H9 (cell line): ENCODE results near the gene ZNF488. TPM values are rescaled to one million over a fixed set of nuclear protein-coding genes. Genes with fewer than 3 reads are reported as not detected.

Experiments
- DNase-seq: peaks from one replicate; pipeline ENCODE4 v3.0.0-alpha.2; 2017
- H2AFZ ChIP-seq: one replicate; pipeline ENCODE4 v1.6.1; 2013; ENCODE audit warnings: mild to moderate bottlenecking, low read length, control low read depth, moderate library complexity
- H2AK5ac ChIP-seq: 2 replicates; pipeline ENCODE4 v1.6.1; 2013; ENCODE audit warnings: low read length, control low read depth, mixed read lengths; ENCODE audit not compliant: insufficient read length
- H2BK120ac ChIP-seq: one replicate; pipeline ENCODE4 v1.6.1; 2013; ENCODE audit warnings: low read depth, mild to moderate bottlenecking, low read length, control low read depth, inconsistent platforms; ENCODE audit not compliant: poor library complexity, severe bottlenecking
- H2BK12ac ChIP-seq: 2 replicates; pipeline ENCODE4 v1.6.1; 2013; ENCODE audit warnings: low read length, control low read depth, mixed read lengths, low read depth; ENCODE audit not compliant: insufficient read length
- H2BK15ac ChIP-seq: 2 replicates; pipeline ENCODE4 v1.6.1; 2013; ENCODE audit warnings: low read depth, low read length, control low read depth
- H2BK20ac ChIP-seq: one replicate; pipeline ENCODE4 v1.6.1; 2013; ENCODE audit warnings: low read depth, mild to moderate bottlenecking, low read length, control low read depth, inconsistent platforms; ENCODE audit not compliant: poor library complexity, severe bottlenecking
- H2BK5ac ChIP-seq: 2 replicates; pipeline ENCODE4 v1.6.1; 2013; ENCODE audit warnings: low read length, control low read depth, mixed read lengths; ENCODE audit not compliant: insufficient read length
- H3K14ac ChIP-seq: 2 replicates; pipeline ENCODE4 v1.6.1; 2013; ENCODE audit warnings: low read length, control low read depth; ENCODE audit not compliant: insufficient read depth
- H3K18ac ChIP-seq: 2 replicates; pipeline ENCODE4 v1.6.1; 2013; ENCODE audit warnings: low read depth, mild to moderate bottlenecking, mixed read lengths, low read length, control low read depth; ENCODE audit not compliant: insufficient read length
- H3K23ac ChIP-seq: 2 replicates; pipeline ENCODE4 v1.6.1; 2013; ENCODE audit warnings: low read length, control low read depth, mixed read lengths, low read depth; ENCODE audit not compliant: insufficient read length
- H3K23me2 ChIP-seq: 2 replicates; pipeline ENCODE4 v1.6.1; 2013; ENCODE audit warnings: low read depth, mild to moderate bottlenecking, mixed read lengths, low read length, control low read depth; ENCODE audit not compliant: insufficient read length, poor library complexity, severe bottlenecking
- H3K27ac ChIP-seq: 2 replicates; pipeline ENCODE4 v1.5.1; 2013; ENCODE audit warnings: low read length, control low read depth, mixed read lengths, low read depth; ENCODE audit not compliant: insufficient read length
- H3K27me3 ChIP-seq: 2 replicates; pipeline ENCODE4 v1.6.1; 2013; ENCODE audit warnings: low read length, control low read depth, inconsistent platforms; ENCODE audit not compliant: insufficient read depth
- H3K4ac ChIP-seq: 2 replicates; pipeline ENCODE4 v1.6.1; 2013; ENCODE audit warnings: low read depth, mild to moderate bottlenecking, control low read depth, inconsistent platforms, low read length, moderate library complexity
- H3K4me1 ChIP-seq: 2 replicates; pipeline ENCODE4 v1.6.1; 2013; ENCODE audit warnings: low read length, control low read depth, inconsistent platforms; ENCODE audit not compliant: insufficient read depth
- H3K4me2 ChIP-seq: 2 replicates; pipeline ENCODE4 v1.6.1; 2013; ENCODE audit warnings: low read length, control low read depth, mixed read lengths; ENCODE audit not compliant: insufficient read length, insufficient read depth
- H3K56ac ChIP-seq: 2 replicates; pipeline ENCODE4 v1.6.1; 2013; ENCODE audit warnings: low read depth, mild to moderate bottlenecking, mixed read lengths, low read length, control low read depth; ENCODE audit not compliant: insufficient read length
- H3K79me1 ChIP-seq: 2 replicates; pipeline ENCODE4 v1.6.1; 2013; ENCODE audit warnings: low read depth, mild to moderate bottlenecking, moderate library complexity, low read length, control low read depth, inconsistent platforms; ENCODE audit not compliant: insufficient read depth, poor library complexity, severe bottlenecking
- H3K79me2 ChIP-seq: 2 replicates; pipeline ENCODE4 v1.6.1; 2013; ENCODE audit warnings: low read length, control low read depth, inconsistent platforms; ENCODE audit not compliant: insufficient read depth
- H3K9ac ChIP-seq: 2 replicates; pipeline ENCODE4 v1.6.1; 2013; ENCODE audit warnings: low read length, control low read depth, mixed read lengths; ENCODE audit not compliant: insufficient read length; ENCODE audit errors: extremely low read depth
- H3K9me3 ChIP-seq: one replicate; pipeline ENCODE4 v1.6.1; 2013; ENCODE audit warnings: low read depth, low read length, inconsistent platforms; ENCODE audit not compliant: control insufficient read depth
- H3T11ph ChIP-seq: one replicate; pipeline ENCODE4 v1.6.1; 2013; ENCODE audit warnings: mild to moderate bottlenecking, low read length, control low read depth, inconsistent platforms
- H4K20me1 ChIP-seq: one replicate; pipeline ENCODE4 v1.6.1; 2013; ENCODE audit not compliant: control insufficient read depth, insufficient read length, insufficient read depth
- H4K5ac ChIP-seq: 2 replicates; pipeline ENCODE4 v1.6.1; 2013; ENCODE audit warnings: low read depth, mild to moderate bottlenecking, mixed read lengths, low read length, control low read depth; ENCODE audit not compliant: insufficient read length
- H4K8ac ChIP-seq: replicated peaks from 2 replicates; pipeline ENCODE4 v1.6.1; 2013; ENCODE audit warnings: low read length, control low read depth, mixed read lengths, low read depth; ENCODE audit not compliant: insufficient read length
- H4K91ac ChIP-seq: 2 replicates; pipeline ENCODE4 v1.6.1; 2013; ENCODE audit warnings: low read depth, mild to moderate bottlenecking, moderate library complexity, mixed read lengths, low read length, control low read depth; ENCODE audit not compliant: insufficient read length
- H3K27ac Mint-ChIP-seq, 3 experiments: 2 replicates in 2 of 3; 3 replicates in 1 of 3; pipeline ENCODE4 v1.8.0; 2020 to 2021; ENCODE audit warnings: mixed read lengths in 3 of 3, mild to moderate bottlenecking in 1 of 3, moderate library complexity in 1 of 3
- H3K27me3 Mint-ChIP-seq: 2 replicates; pipeline ENCODE4 v1.8.0; 2021; ENCODE audit warnings: low read depth, mild to moderate bottlenecking, moderate library complexity, mixed read lengths
- H3K36me3 Mint-ChIP-seq, 3 experiments: 2 replicates in 2 of 3; 3 replicates in 1 of 3; pipeline ENCODE4 v1.8.0; 2020 to 2021; ENCODE audit warnings: low read depth in 3 of 3, mixed read lengths in 3 of 3; ENCODE audit not compliant: insufficient read depth in 1 of 3
- H3K4me1 Mint-ChIP-seq, 2 experiments: 2 replicates each; pipeline ENCODE4 v1.8.0; 2020; ENCODE audit warnings: mixed read lengths in 2 of 2
- H3K4me3 Mint-ChIP-seq, 2 experiments: 2 replicates in 1 of 2; 3 replicates in 1 of 2; pipeline ENCODE4 v1.8.0; 2020 to 2021; ENCODE audit warnings: mild to moderate bottlenecking in 2 of 2, mixed read lengths in 2 of 2, moderate library complexity in 1 of 2
- H3K9me3 Mint-ChIP-seq, 2 experiments: 2 replicates in 1 of 2; 3 replicates in 1 of 2; pipeline ENCODE4 v1.8.0; 2020; ENCODE audit warnings: mild to moderate bottlenecking in 2 of 2, mixed read lengths in 2 of 2, moderate library complexity in 1 of 2
- CTCF ChIP-seq: fragments of 200-600 bp; sonication (generic); conservative IDR thresholded peaks from 3 replicates; pipeline ENCODE4 v1.8.0; 2021; ENCODE audit warnings: antibody characterized with exemption, mild to moderate bottlenecking
- WGBS: extraction: QIAGEN DNeasy Blood & Tissue Kit; methylation state at CpG from one replicate; pipeline ENCODE4 v1.1.7; 2013; ENCODE audit warnings: missing lambda C conversion rate, low lambda C conversion rate, mixed read lengths; ENCODE audit not compliant: insufficient read length; ENCODE audit errors: extremely low coverage; 5-methylcytosine and 5-hydroxymethylcytosine counted together
- total RNA-seq: library from RNA; stranded (reverse); gene quantifications from 2 replicates; pipeline ENCODE4 v1.2.1, GENCODE V29; 2021

The ZNF488 gene
- total RNA-seq, 1 experiment from 2014 or later: 2.9 TPM

GRCh38 chr10:47330366-47330765 lies 53.7 kb downstream of the ZNF488 start:
- H3K4me1 Mint-ChIP-seq: no peaks in the 10 kb centered on the region; a peak in 1 of 4 replicates
- Histone ChIP-seq H2AK5ac (no peak overlapping the region), H3T11ph (no peak overlapping the region), H3K23ac (no peak overlapping the region), H2BK120ac (no peak overlapping the region), H4K8ac (no peak overlapping the region), H3K27ac (no peak overlapping the region), H4K91ac (no peak overlapping the region), H3K27me3 (no peaks in the 10 kb centered on the region), H3K23me2 (no peaks in the 10 kb centered on the region), H3K4me1 (no peaks in the 10 kb centered on the region), H2BK20ac (no peak overlapping the region), H2AFZ (no peak overlapping the region), H3K9ac (no peak overlapping the region), H3K9me3 (no peaks in the 10 kb centered on the region), H2BK5ac (no peak overlapping the region), H3K4ac (no peak overlapping the region), H3K56ac (no peak overlapping the region), H3K14ac (no peak overlapping the region; the same call in 1 of the 2 replicates), H2BK12ac (no peak overlapping the region), H4K5ac (no peak overlapping the region), H3K4me2 (no peak overlapping the region), H3K79me2 (no peaks in the 10 kb centered on the region), H4K20me1 (no peaks in the 10 kb centered on the region), H3K18ac (no peak overlapping the region), H2BK15ac (no peak overlapping the region), H3K79me1 (no peaks in the 10 kb centered on the region)
- WGBS: no CpG with 5 or more reads among the region's 3 CpGs
- TF ChIP-seq CTCF: no peak
- no peak overlapping the region for H3K4me3 Mint-ChIP-seq
- peaks cover 0 to 2% of the 10 kb centered on the region in 2 experiments; a peak in 2 of 5 replicates for H3K9me3 Mint-ChIP-seq
- H3K27me3 Mint-ChIP-seq: peaks cover 2% of the 10 kb centered on the region; the same call in 1 of the 2 replicates
- no peak for DNase-seq
- H3K27ac Mint-ChIP-seq: no peak overlapping the region
- H3K36me3 Mint-ChIP-seq: no peaks in the 10 kb centered on the region
